T-helper 2 cell treated with Interferon-gamma antibody and Interleukin-4, amounts not matched to agents 5 μg/mL and 100 μg/mL, for 36 hours (primary cell): ENCODE results near the gene OR51V1.
A peak's percentile ranks its signal among the peaks of the same experiment; 100 is the strongest.

Experiments
- DNase-seq: peaks from one replicate; pipeline ENCODE4 v3.0.0; 2021; ENCODE audit warnings: low spot score
- H3K27ac Mint-ChIP-seq: one replicate; pipeline ENCODE4 v1.8.0; 2021; ENCODE audit warnings: mild to moderate bottlenecking, mixed read lengths
- H3K27me3 Mint-ChIP-seq: one replicate; pipeline ENCODE4 v1.8.0; 2021; ENCODE audit warnings: low read depth, mixed read lengths
- H3K36me3 Mint-ChIP-seq: one replicate; pipeline ENCODE4 v1.8.0; 2021; ENCODE audit warnings: low read depth, mixed read lengths
- H3K4me1 Mint-ChIP-seq: one replicate; pipeline ENCODE4 v1.8.0; 2021; ENCODE audit warnings: low read depth, mixed read lengths
- H3K4me3 Mint-ChIP-seq: one replicate; pipeline ENCODE4 v1.8.0; 2022; ENCODE audit warnings: mild to moderate bottlenecking, moderate library complexity, mixed read lengths
- H3K9me3 Mint-ChIP-seq: one replicate; pipeline ENCODE4 v1.8.0; 2021; ENCODE audit warnings: mixed read lengths

The OR51V1 gene

DNA sequence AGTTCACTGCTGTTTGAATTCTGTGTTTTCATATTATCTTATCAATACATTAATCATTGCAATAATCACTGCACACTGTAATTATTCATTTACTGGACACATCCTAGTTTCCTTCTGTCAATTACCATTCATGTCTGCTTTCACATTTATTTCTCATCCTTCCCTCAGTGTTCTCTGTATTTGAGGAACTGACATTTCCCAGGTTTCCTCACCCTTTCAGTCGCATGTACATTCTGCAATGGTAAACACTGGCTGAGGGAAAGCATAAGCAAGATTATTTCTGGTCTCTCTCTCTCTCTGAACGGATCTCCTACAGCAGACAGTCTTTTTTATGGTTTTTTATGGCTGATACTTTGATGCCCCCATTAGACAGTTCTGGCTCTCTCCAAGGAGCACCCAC, 38.0 kb upstream of the OR51V1 start:
- Mint-ChIP-seq H3K9me3 (no peaks in the 10 kb centered on the region), H3K4me1 (peaks cover 13% of the 10 kb centered on the region), H3K27ac (no peak overlapping the region), H3K27me3 (peaks cover 22% of the 10 kb centered on the region), H3K4me3 (no peak overlapping the region), H3K36me3 (no peaks in the 10 kb centered on the region)
- no peak for DNase-seq

DNA sequence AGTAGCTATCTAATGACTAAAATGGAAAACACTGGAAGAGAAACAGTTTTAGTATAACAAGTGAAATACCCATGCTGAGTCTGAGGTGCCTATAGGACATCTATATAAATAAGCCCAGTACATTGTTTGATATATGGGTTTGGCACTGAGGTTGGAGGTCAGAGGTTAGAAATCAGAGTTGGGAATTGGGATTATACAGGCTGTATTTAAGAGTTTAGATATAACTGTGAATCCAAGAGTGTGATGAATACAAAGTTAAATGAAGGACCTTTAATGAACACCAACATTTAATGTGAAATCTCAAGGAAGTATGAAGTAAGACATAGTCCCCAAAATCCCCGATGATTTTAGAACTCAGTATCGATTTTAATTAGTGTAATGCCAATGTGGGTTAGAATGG, 36.9 kb upstream of the OR51V1 start:
- H3K4me3 Mint-ChIP-seq: no peak overlapping the region
- H3K27me3 Mint-ChIP-seq: peaks cover 24% of the 10 kb centered on the region
- H3K4me1 Mint-ChIP-seq: peaks cover 13% of the 10 kb centered on the region
- H3K36me3 Mint-ChIP-seq: no peaks in the 10 kb centered on the region
- no peak for DNase-seq
- no peaks in the 10 kb centered on the region for H3K9me3 Mint-ChIP-seq
- H3K27ac Mint-ChIP-seq: no peak overlapping the region

DNA sequence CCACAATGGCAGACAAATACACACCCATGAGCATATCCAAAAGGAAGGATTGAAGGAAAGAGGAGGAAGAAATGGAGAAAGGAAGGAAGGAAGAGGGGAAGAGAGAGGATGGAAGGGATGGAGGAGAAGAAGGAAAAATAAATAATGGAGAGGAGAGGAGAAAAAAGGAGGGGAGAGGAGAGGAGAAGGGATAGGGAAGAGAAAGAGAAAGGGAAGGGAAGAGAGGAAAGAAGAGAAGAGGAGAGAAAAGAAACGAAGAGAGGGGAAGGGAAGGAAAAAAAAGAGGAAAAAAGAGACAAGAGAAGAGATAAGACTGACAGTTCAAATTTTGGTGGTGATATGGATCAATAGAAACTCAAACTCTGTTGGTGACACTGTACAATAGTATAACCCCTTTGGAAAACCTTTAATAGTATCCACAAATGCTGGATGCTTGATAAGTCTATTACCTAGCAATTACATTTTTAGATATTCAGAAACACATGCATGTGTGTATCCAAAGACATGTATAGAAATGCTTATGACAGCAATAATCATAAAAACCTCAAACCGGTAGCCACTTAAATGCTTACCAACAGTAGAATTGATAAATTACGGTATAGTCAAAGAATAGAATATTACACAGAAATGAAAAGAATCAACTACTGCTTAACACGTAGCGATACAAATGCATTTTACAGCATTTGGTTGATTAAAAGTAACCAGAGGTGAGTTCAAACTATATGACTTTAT, 35.0 kb upstream of the OR51V1 start:
- Mint-ChIP-seq H3K4me1 (peaks cover 13% of the 10 kb centered on the region), H3K27ac (no peak overlapping the region), H3K9me3 (no peaks in the 10 kb centered on the region), H3K27me3 (peaks cover 24% of the 10 kb centered on the region), H3K36me3 (no peaks in the 10 kb centered on the region), H3K4me3 (no peak overlapping the region)
- no peak for DNase-seq

DNA sequence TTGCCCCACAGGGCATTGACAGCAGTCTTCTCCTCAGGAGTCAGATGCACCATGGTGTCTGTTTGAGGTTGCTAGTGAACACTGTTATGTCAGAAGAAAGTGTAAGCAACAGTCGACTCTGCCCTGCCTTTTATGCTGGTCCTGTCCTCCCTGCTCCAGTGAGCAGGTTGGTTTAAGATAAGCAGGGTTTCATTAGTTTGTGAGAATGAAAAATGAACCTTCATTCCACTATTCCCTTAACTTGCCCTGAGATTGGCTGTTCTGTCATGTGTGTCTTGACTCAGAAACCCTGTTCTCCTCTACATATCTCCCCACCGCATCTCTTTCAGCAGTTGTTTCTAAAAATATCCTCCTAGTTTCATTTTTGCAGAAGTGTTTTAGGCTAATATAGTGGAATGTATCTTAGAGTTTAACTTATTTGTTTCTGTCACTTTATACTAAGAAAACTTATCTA, 33.9 kb upstream of the OR51V1 start, which contains the start of gene HBD:
Gene HBD (minus strand): TSS at position 103 of the 454 bp plus-strand sequence. CDS start 50 bp downstream, at position 53.
- Mint-ChIP-seq H3K36me3 (no peaks in the 10 kb centered on the region), H3K27me3 (peaks cover 21% of the 10 kb centered on the region), H3K4me3 (peak within 1 kb of the TSS; percentile 58), H3K9me3 (no peaks in the 10 kb centered on the region), H3K4me1 (peaks cover 13% of the 10 kb centered on the region), H3K27ac (peak within 1 kb of the TSS; percentile 17)
- peak; percentile 5 for DNase-seq

DNA sequence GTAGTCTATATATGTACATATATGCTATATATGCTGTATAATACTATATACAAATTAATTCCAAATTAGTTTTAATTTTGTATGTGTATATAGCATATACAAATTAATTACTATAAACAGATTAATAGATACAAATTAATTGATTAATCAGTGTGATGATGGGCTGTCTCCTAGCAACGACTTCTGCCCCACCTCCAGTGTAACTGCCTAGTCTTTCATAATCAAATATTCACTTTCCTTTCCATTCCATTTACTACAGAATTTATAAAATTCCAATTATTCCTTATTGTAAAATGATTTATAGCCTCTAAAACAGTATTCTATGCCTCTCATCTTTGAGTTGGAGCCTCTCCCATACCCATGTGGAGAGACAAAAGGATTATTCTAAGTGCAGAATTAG, 32.8 kb upstream of the OR51V1 start:
- Mint-ChIP-seq H3K4me3 (no peak overlapping the region), H3K27me3 (peaks cover 18% of the 10 kb centered on the region), H3K27ac (no peak overlapping the region), H3K36me3 (no peaks in the 10 kb centered on the region), H3K9me3 (no peaks in the 10 kb centered on the region), H3K4me1 (peaks cover 13% of the 10 kb centered on the region)
- DNase-seq: no peak

DNA sequence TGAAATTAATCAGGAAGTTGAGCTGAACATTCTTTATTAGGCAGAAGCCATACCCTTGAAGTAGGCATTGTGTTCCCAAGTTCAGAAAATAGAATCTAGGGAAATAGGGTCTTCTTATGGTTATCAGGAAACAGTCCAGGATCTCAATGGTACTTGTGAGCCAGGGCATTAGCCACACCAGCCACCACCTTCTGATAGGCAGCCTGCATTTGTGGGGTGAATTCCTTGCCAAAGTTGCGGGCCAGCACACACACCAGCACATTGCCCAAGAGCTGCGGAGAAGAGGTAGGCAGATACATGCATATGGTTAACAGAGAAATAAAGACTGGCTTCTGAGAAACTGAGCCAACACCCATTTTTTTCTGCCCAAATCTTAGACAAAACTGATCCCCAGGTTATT, 32.3 kb upstream of the OR51V1 start:
- Mint-ChIP-seq H3K36me3 (no peaks in the 10 kb centered on the region), H3K27ac (no peak overlapping the region), H3K27me3 (peaks cover 18% of the 10 kb centered on the region), H3K9me3 (no peaks in the 10 kb centered on the region), H3K4me1 (peaks cover 13% of the 10 kb centered on the region), H3K4me3 (no peak overlapping the region)
- DNase-seq: no peak

DNA sequence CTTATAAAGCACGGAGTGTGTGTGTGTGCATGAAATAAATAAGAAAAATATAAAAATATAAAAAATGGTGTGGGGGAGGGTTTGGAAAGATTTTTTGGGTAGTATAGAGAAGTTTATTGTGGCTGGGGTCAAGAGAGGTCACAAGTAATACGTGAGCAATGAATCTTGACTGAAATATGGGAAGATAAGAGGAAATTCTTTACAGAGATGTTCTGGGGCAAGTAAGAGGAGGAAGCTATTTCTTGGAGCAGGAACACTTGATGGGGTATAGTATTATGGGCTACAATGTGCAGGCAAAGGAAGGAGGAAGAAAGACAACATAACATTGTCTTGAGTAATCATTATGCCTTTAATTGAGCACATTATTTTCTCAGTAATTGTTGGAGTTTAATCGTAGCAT, 31.7 kb upstream of the OR51V1 start:
- H3K9me3 Mint-ChIP-seq: no peaks in the 10 kb centered on the region
- no peak overlapping the region for H3K27ac Mint-ChIP-seq
- no peak overlapping the region for H3K4me3 Mint-ChIP-seq
- H3K4me1 Mint-ChIP-seq: peaks cover 13% of the 10 kb centered on the region
- H3K36me3 Mint-ChIP-seq: no peaks in the 10 kb centered on the region
- DNase-seq: no peak
- H3K27me3 Mint-ChIP-seq: peaks cover 15% of the 10 kb centered on the region

DNA sequence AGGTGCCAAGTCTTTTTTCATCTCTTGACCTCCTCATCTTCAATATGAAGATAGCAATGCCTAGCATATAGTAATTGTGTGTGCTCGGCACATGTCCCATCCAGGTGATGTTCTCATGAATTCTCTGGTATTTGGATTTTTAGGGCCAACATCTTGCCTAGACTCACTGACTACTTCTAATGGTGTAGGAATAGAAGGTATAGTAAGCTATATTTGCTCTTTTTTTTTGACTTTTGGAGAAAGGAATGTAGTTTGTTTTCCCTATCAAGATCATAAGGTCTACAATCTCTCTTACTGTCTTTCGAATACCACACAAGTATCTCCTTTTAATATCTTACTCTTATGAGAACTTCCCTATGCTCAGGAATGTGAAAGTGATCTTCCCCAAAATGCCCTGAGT, 30.6 kb upstream of the OR51V1 start:
- peaks cover 9% of the 10 kb centered on the region for H3K27me3 Mint-ChIP-seq
- H3K9me3 Mint-ChIP-seq: no peaks in the 10 kb centered on the region
- DNase-seq: no peak
- no peak overlapping the region for H3K4me3 Mint-ChIP-seq
- peaks cover 13% of the 10 kb centered on the region for H3K4me1 Mint-ChIP-seq
- H3K36me3 Mint-ChIP-seq: no peaks in the 10 kb centered on the region
- H3K27ac Mint-ChIP-seq: no peak overlapping the region

DNA sequence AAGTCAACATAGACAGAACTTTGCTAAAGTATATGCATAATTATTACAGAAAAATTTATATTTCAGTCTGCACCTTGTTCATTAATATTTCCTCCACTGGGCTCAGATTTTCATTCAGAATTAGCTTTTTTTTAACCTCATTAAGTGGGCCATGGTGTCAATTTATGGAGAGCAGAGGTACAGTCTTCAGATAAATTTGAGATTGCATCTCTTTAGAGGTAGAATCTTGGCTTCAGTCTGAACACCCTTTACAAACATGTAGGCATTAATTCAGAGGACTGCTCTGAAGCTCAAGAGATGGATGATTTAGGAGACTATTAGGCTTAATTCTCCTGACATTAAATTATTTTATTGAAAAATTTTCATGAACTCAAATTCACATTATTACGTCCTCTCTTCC, 29.8 kb upstream of the OR51V1 start:
- H3K4me1 Mint-ChIP-seq: peaks cover 11% of the 10 kb centered on the region
- H3K27ac Mint-ChIP-seq: no peak overlapping the region
- H3K9me3 Mint-ChIP-seq: no peaks in the 10 kb centered on the region
- no peak overlapping the region for H3K4me3 Mint-ChIP-seq
- DNase-seq: no peak
- H3K36me3 Mint-ChIP-seq: no peaks in the 10 kb centered on the region
- peaks cover 4% of the 10 kb centered on the region for H3K27me3 Mint-ChIP-seq

DNA sequence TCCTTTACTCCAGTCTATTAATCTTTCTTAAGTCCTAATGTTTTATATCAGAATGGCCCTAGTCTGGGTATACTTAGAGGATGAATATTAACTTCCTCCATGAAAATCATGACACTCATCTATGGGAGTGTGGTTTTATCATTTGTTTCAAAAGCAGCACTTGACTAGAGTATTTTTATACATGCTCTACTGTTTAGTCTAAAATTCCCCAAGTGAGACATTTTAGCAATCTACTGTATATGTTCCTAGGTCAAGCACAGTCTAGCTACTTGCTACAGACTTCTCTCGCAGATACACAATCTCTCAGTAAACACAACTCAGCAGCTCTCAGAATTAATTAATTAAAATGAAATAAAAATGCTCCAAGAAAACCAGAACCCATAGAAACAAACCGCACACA, 29.3 kb upstream of the OR51V1 start:
- no peaks in the 10 kb centered on the region for H3K36me3 Mint-ChIP-seq
- peaks cover 2% of the 10 kb centered on the region for H3K27me3 Mint-ChIP-seq
- DNase-seq: no peak
- no peak overlapping the region for H3K4me3 Mint-ChIP-seq
- no peak overlapping the region for H3K27ac Mint-ChIP-seq
- no peaks in the 10 kb centered on the region for H3K9me3 Mint-ChIP-seq
- H3K4me1 Mint-ChIP-seq: peaks cover 9% of the 10 kb centered on the region

DNA sequence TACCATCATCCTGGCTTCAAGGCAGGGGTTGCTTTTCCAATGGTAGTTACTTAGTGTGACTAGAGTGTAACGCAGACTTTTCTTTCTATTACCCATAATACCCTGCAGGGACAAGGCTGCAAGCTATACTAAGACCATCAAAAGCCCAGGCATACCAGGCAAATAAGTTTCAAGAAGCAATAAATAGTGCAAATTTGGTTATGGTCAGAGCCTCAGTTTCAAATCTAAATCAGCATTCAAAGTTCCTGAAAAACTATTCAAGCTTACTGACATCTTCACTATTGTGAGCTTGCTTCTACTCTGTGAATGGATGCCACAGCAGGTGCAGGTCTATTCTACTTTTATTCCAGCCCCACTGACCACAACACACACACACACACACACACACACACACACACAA, 28.9 kb upstream of the OR51V1 start:
- Mint-ChIP-seq H3K4me1 (peaks cover 5% of the 10 kb centered on the region), H3K36me3 (no peaks in the 10 kb centered on the region), H3K27me3 (peaks cover 2% of the 10 kb centered on the region), H3K9me3 (no peaks in the 10 kb centered on the region), H3K4me3 (no peak overlapping the region), H3K27ac (no peak overlapping the region)
- DNase-seq: no peak

DNA sequence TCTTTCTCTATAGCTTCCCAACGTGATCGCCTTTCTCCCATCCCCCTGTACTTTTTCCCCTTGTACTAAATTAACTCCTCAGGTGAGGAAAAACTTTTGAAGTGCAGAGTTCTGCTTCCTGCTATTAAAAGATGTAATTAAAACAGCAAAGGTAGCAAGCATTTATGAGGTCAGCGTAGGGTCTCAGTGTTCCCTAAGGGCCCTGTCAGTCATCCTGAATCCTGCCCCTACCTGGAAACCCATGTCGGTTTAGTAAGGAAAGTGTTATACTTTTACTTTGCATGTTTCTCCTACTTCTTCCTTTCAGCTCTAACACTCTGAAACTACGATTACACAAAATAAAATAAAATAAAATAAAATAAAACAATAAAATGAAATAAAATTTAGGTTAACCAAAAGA, 27.6 kb upstream of the OR51V1 start:
- Mint-ChIP-seq H3K9me3 (no peaks in the 10 kb centered on the region), H3K4me1 (no peaks in the 10 kb centered on the region), H3K36me3 (no peaks in the 10 kb centered on the region), H3K27ac (no peak overlapping the region), H3K27me3 (no peaks in the 10 kb centered on the region), H3K4me3 (no peak overlapping the region)
- DNase-seq: no peak

DNA sequence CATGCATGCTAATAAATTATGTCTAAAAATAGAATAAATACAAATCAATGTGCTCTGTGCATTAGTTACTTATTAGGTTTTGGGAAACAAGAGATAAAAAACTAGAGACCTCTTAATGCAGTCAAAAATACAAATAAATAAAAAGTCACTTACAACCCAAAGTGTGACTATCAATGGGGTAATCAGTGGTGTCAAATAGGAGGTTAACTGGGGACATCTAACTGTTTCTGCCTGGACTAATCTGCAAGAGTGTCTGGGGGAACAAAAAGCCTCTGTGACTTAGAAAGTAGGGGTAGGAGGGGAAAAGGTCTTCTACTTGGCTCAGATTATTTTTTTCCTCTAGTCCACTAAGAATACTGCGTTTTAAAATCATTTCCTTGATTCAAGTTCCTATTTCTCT, 27.2 kb upstream of the OR51V1 start:
- DNase-seq: no peak
- Mint-ChIP-seq H3K27ac (no peak overlapping the region), H3K36me3 (no peaks in the 10 kb centered on the region), H3K9me3 (no peaks in the 10 kb centered on the region), H3K27me3 (no peaks in the 10 kb centered on the region), H3K4me1 (no peaks in the 10 kb centered on the region), H3K4me3 (no peak overlapping the region)

DNA sequence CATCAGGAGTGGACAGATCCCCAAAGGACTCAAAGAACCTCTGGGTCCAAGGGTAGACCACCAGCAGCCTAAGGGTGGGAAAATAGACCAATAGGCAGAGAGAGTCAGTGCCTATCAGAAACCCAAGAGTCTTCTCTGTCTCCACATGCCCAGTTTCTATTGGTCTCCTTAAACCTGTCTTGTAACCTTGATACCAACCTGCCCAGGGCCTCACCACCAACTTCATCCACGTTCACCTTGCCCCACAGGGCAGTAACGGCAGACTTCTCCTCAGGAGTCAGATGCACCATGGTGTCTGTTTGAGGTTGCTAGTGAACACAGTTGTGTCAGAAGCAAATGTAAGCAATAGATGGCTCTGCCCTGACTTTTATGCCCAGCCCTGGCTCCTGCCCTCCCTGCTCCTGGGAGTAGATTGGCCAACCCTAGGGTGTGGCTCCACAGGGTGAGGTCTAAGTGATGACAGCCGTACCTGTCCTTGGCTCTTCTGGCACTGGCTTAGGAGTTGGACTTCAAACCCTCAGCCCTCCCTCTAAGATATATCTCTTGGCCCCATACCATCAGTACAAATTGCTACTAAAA, 26.3 kb upstream of the OR51V1 start, which contains the start of gene HBB:
Gene HBB (minus strand): TSS at position 340 of the 579 bp plus-strand sequence. CDS start 50 bp downstream, at position 290.
- Mint-ChIP-seq H3K27ac (no peak within 1 kb of the TSS), H3K36me3 (no peaks in the 10 kb centered on the region), H3K4me1 (no peaks in the 10 kb centered on the region), H3K27me3 (no peaks in the 10 kb centered on the region), H3K4me3 (no peak within 1 kb of the TSS), H3K9me3 (no peaks in the 10 kb centered on the region)
- no peak for DNase-seq
